ENCODE data around the gene C3orf80. TPM values are rescaled to one million over a fixed set of nuclear protein-coding genes. Genes with fewer than 3 reads are reported as not detected.

The C3orf80 gene
- total and polyA plus RNA-seq, 2 donors (not counting 1 experiment from before 2014, with no cell fraction given), result 0.02 to 0.33 TPM

DNA sequence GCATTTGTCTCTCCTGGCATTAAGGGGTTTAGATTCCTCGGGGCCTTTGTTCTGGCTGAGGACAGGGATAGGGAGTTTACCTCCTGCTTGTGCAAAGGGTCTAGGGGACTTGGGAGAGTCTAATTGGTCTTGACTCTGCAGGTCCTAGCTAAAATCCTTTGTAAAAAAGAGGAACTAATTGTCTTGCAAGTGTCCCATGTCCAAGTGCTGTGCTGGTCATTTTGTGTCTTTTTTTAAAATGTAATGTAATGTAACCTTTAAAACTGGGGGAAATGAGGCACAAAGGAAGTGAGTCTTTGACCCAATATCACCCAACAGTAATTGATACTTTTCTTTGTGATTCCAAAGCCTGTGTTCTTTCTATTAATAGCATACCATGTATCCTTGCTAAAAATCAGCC is 14.9 kb upstream of the C3orf80 start:
- no peaks in the 10 kb centered on the region for H3K79me2 ChIP-seq (ENCODE audit: control insufficient read depth, insufficient read depth, low read length)
- no peaks in the 10 kb centered on the region for H4K20me1 ChIP-seq (ENCODE audit: control insufficient read depth, extremely low read depth, insufficient read depth, low read length)
- no peaks in the 10 kb centered on the region for H3K27me3 ChIP-seq (ENCODE audit: control insufficient read depth, insufficient read depth, low read length)
- H3K4me2 ChIP-seq (ENCODE audit: extremely low read depth, insufficient read depth, low read length), result no peak overlapping the region
- TF ChIP-seq EZH2 (IDR thresholded peaks at IDR 0.05; ENCODE audit: low read length, missing control alignments), result no peak
- TF ChIP-seq, protein P1, sequence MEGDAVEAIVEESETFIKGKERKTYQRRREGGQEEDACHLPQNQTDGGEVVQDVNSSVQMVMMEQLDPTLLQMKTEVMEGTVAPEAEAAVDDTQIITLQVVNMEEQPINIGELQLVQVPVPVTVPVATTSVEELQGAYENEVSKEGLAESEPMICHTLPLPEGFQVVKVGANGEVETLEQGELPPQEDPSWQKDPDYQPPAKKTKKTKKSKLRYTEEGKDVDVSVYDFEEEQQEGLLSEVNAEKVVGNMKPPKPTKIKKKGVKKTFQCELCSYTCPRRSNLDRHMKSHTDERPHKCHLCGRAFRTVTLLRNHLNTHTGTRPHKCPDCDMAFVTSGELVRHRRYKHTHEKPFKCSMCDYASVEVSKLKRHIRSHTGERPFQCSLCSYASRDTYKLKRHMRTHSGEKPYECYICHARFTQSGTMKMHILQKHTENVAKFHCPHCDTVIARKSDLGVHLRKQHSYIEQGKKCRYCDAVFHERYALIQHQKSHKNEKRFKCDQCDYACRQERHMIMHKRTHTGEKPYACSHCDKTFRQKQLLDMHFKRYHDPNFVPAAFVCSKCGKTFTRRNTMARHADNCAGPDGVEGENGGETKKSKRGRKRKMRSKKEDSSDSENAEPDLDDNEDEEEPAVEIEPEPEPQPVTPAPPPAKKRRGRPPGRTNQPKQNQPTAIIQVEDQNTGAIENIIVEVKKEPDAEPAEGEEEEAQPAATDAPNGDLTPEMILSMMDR (conservative IDR thresholded peaks at IDR 0.05 in 1 of 2, IDR thresholded peaks at IDR 0.05 in 1 of 2; ENCODE audit: low read depth in 1 of 2, low read length in 2 of 2), result no peak
- H3K4me1 ChIP-seq (ENCODE audit: control insufficient read depth, extremely low read depth, insufficient read depth, low read length), result no peaks in the 10 kb centered on the region
- H2AFZ ChIP-seq (ENCODE audit: low read length), result no peak overlapping the region
- no peak overlapping the region for H3K27ac ChIP-seq (ENCODE audit: insufficient read depth, low read length)
- H3K9ac ChIP-seq (ENCODE audit: insufficient read depth, low read length), result no peak overlapping the region
- H3K4me3 ChIP-seq (replicated peaks in 1 of 4; ENCODE audit: control extremely low read depth in 1 of 4, insufficient read depth in 1 of 4, low read depth in 3 of 4, low read length in 4 of 4), result no peak overlapping the region
- H3K36me3 ChIP-seq (ENCODE audit: control insufficient read depth, insufficient read depth, low read length), result no peaks in the 10 kb centered on the region
- no peak for DNase-seq (ENCODE audit: low read depth in 2 of 2)
- no peaks in the 10 kb centered on the region for H3K9me3 ChIP-seq (ENCODE audit: control insufficient read depth, insufficient read depth, low read depth, low read length)

DNA sequence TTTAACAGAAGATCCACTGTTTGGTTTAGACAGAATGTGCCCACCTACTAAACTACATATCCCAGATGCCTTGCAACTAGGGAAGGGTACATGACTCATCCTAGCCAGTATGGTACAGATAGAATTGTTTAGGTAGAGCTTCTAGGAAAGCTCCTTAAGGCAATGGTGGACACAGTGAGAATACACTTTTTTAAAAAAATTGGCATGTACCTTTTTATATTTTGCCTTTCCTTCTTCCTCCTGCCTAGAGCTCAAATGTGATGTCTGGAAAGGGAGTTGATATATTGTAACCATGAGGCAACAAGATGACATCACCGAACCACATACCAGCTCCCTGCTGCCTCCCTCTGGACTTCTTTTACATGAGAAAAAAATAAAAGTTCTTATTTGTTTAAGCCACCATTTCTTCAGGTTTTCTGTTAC is 14.4 kb upstream of the C3orf80 start:
- H2AFZ ChIP-seq (ENCODE audit: low read length), result no peak overlapping the region
- DNase-seq (ENCODE audit: low read depth in 2 of 2), result peak; percentile 55 to 71
- H4K20me1 ChIP-seq (ENCODE audit: control insufficient read depth, extremely low read depth, insufficient read depth, low read length), result no peaks in the 10 kb centered on the region
- H3K4me1 ChIP-seq (ENCODE audit: control insufficient read depth, extremely low read depth, insufficient read depth, low read length), result no peaks in the 10 kb centered on the region
- H3K9me3 ChIP-seq (ENCODE audit: control insufficient read depth, insufficient read depth, low read depth, low read length), result no peaks in the 10 kb centered on the region
- H3K27ac ChIP-seq (ENCODE audit: insufficient read depth, low read length), result no peak overlapping the region
- no peak overlapping the region for H3K4me2 ChIP-seq (ENCODE audit: extremely low read depth, insufficient read depth, low read length)
- no peaks in the 10 kb centered on the region for H3K36me3 ChIP-seq (ENCODE audit: control insufficient read depth, insufficient read depth, low read length)
- H3K4me3 ChIP-seq (replicated peaks in 1 of 4; ENCODE audit: control extremely low read depth in 1 of 4, insufficient read depth in 1 of 4, low read depth in 3 of 4, low read length in 4 of 4), result no peak overlapping the region
- H3K79me2 ChIP-seq (ENCODE audit: control insufficient read depth, insufficient read depth, low read length), result no peaks in the 10 kb centered on the region
- TF ChIP-seq EZH2 (IDR thresholded peaks at IDR 0.05; ENCODE audit: low read length, missing control alignments), result no peak
- TF ChIP-seq, protein P1 (conservative IDR thresholded peaks at IDR 0.05 in 1 of 2, IDR thresholded peaks at IDR 0.05 in 1 of 2; ENCODE audit: low read depth in 1 of 2, low read length in 2 of 2), result peak; percentile 29 to 42
- no peak overlapping the region for H3K9ac ChIP-seq (ENCODE audit: insufficient read depth, low read length)
- no peaks in the 10 kb centered on the region for H3K27me3 ChIP-seq (ENCODE audit: control insufficient read depth, insufficient read depth, low read length)

GRCh38 chr3:160213191-160213590 is 12.0 kb upstream of the C3orf80 start:
- no peak overlapping the region for H3K9ac ChIP-seq (ENCODE audit: insufficient read depth, low read length)
- H3K79me2 ChIP-seq (ENCODE audit: control insufficient read depth, insufficient read depth, low read length), result no peaks in the 10 kb centered on the region
- H3K36me3 ChIP-seq (ENCODE audit: control insufficient read depth, insufficient read depth, low read length), result no peaks in the 10 kb centered on the region
- H3K4me1 ChIP-seq (ENCODE audit: control insufficient read depth, extremely low read depth, insufficient read depth, low read length), result no peaks in the 10 kb centered on the region
- no peak overlapping the region for H3K4me2 ChIP-seq (ENCODE audit: extremely low read depth, insufficient read depth, low read length)
- H3K27me3 ChIP-seq (ENCODE audit: control insufficient read depth, insufficient read depth, low read length), result no peaks in the 10 kb centered on the region
- H3K27ac ChIP-seq (ENCODE audit: insufficient read depth, low read length), result no peak overlapping the region
- H3K9me3 ChIP-seq (ENCODE audit: control insufficient read depth, insufficient read depth, low read depth, low read length), result no peaks in the 10 kb centered on the region
- H2AFZ ChIP-seq (ENCODE audit: low read length), result no peak overlapping the region
- TF ChIP-seq, protein P1 (conservative IDR thresholded peaks at IDR 0.05 in 1 of 2, IDR thresholded peaks at IDR 0.05 in 1 of 2; ENCODE audit: low read depth in 1 of 2, low read length in 2 of 2), result no peak
- TF ChIP-seq EZH2 (IDR thresholded peaks at IDR 0.05; ENCODE audit: low read length, missing control alignments), result no peak
- H4K20me1 ChIP-seq (ENCODE audit: control insufficient read depth, extremely low read depth, insufficient read depth, low read length), result no peaks in the 10 kb centered on the region
- H3K4me3 ChIP-seq (replicated peaks in 1 of 4; ENCODE audit: control extremely low read depth in 1 of 4, insufficient read depth in 1 of 4, low read depth in 3 of 4, low read length in 4 of 4), result no peak overlapping the region
- no peak for DNase-seq (ENCODE audit: low read depth in 2 of 2)

Data from fibroblast of lung (primary cell).